ENCODE data around the gene HOXD13. TPM values are rescaled to one million over a fixed set of nuclear protein-coding genes. Genes with fewer than 3 reads are reported as not detected.

Gene HOXD13
- total and polyA plus RNA-seq, 2 of the 13 experiments (the other 11 are each of a cell fraction or from before 2014, with no cell fraction given), result not detected

DNA sequence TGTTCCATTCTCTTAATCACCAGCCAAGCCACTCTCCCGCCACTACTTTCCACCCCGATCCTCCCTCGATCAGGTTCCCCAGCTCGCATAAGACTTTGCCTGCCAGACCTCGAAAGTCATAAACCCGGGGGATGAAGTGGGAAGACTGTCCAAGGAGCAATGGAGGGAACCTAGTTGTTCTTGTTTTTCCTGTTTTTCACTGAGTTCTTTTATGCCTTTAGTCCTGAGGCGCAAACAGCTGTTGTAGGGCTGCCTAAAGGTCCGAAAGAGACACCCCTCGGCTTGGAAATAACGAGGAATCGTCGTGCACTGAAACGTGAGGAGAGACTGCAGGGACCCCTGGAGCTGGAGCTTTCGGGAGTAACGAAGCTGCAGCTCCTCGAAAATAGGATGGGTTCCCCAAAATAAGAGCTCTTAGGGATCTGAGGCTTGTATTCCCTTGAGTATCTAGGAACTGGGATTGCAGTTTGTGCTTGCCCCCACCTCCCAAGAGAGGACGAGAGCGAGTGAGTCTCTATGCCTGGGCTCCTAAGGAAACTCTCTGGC lies 5.4 kb downstream of the HOXD13 start (continued):
- no peak for TF ChIP-seq ZNF331 (CRISPR knock-in tag; IDR thresholded peaks at IDR 0.05)
- TF ChIP-seq SALL1 (CRISPR knock-in tag; IDR thresholded peaks at IDR 0.05), result peak; percentile 1; the same call in 1 of the 2 replicates
- TF ChIP-seq ZNF550 (CRISPR knock-in tag; IDR thresholded peaks at IDR 0.05; ENCODE audit: borderline replicate concordance), result no peak
- no peak for TF ChIP-seq DMTF1 (CRISPR knock-in tag; IDR thresholded peaks at IDR 0.05)
- TF ChIP-seq, protein P1, sequence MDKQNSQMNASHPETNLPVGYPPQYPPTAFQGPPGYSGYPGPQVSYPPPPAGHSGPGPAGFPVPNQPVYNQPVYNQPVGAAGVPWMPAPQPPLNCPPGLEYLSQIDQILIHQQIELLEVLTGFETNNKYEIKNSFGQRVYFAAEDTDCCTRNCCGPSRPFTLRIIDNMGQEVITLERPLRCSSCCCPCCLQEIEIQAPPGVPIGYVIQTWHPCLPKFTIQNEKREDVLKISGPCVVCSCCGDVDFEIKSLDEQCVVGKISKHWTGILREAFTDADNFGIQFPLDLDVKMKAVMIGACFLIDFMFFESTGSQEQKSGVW (CRISPR knock-in tag; IDR thresholded peaks at IDR 0.05; ENCODE audit: borderline replicate concordance), result no peak
- TF ChIP-seq HOMEZ (CRISPR knock-in tag; IDR thresholded peaks at IDR 0.05; ENCODE audit: low read depth), result no peak
- no peak for TF ChIP-seq HNF4A (CRISPR knock-in tag; IDR thresholded peaks at IDR 0.05)
- TF ChIP-seq ZNF879 (CRISPR knock-in tag; IDR thresholded peaks at IDR 0.05), result no peak
- TF ChIP-seq, protein P2, sequence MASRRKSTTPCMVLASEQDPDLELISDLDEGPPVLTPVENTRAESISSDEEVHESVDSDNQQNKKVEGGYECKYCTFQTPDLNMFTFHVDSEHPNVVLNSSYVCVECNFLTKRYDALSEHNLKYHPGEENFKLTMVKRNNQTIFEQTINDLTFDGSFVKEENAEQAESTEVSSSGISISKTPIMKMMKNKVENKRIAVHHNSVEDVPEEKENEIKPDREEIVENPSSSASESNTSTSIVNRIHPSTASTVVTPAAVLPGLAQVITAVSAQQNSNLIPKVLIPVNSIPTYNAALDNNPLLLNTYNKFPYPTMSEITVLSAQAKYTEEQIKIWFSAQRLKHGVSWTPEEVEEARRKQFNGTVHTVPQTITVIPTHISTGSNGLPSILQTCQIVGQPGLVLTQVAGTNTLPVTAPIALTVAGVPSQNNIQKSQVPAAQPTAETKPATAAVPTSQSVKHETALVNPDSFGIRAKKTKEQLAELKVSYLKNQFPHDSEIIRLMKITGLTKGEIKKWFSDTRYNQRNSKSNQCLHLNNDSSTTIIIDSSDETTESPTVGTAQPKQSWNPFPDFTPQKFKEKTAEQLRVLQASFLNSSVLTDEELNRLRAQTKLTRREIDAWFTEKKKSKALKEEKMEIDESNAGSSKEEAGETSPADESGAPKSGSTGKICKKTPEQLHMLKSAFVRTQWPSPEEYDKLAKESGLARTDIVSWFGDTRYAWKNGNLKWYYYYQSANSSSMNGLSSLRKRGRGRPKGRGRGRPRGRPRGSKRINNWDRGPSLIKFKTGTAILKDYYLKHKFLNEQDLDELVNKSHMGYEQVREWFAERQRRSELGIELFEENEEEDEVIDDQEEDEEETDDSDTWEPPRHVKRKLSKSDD (CRISPR knock-in tag; IDR thresholded peaks at IDR 0.05; ENCODE audit: low read depth), result no peak
- TF ChIP-seq DMAP1 (CRISPR knock-in tag; IDR thresholded peaks at IDR 0.05), result no peak
- TF ChIP-seq YY1 (IDR thresholded peaks at IDR 0.05; ENCODE audit: insufficient read depth, insufficient replicate concordance, low read depth, low read length), result no peak
- TF ChIP-seq, protein P3, sequence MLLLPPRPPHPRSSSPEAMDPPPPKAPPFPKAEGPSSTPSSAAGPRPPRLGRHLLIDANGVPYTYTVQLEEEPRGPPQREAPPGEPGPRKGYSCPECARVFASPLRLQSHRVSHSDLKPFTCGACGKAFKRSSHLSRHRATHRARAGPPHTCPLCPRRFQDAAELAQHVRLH (CRISPR knock-in tag; IDR thresholded peaks at IDR 0.05; ENCODE audit: borderline replicate concordance, low read depth), result no peak
- TF ChIP-seq HMGA1 (CRISPR knock-in tag; conservative IDR thresholded peaks at IDR 0.05), result no peak
- TF ChIP-seq ZNF577 (CRISPR knock-in tag; IDR thresholded peaks at IDR 0.05; ENCODE audit: borderline replicate concordance, low read depth), result no peak
- no peak for TF ChIP-seq ZBTB10 (CRISPR knock-in tag; IDR thresholded peaks at IDR 0.05; ENCODE audit: borderline replicate concordance)
- TF ChIP-seq TARDBP (CRISPR knock-in tag; IDR thresholded peaks at IDR 0.05), result no peak
- no peak for TF ChIP-seq ZSCAN29 (CRISPR knock-in tag; conservative IDR thresholded peaks at IDR 0.05)
- no peak for TF ChIP-seq NFE2L1 (CRISPR knock-in tag; IDR thresholded peaks at IDR 0.05; ENCODE audit: borderline replicate concordance)
- no peak for TF ChIP-seq ZNF496 (CRISPR knock-in tag; IDR thresholded peaks at IDR 0.05; ENCODE audit: insufficient replicate concordance)

Data from HepG2 (cell line).